GM18507 (cell line): ENCODE measurements around the gene MS4A18.
"Not testable (repeated sequence)": the region's sequence is repeated elsewhere in the genome, so short reads cannot be mapped to it uniquely, and the experiment has no call there.

ENCODE experiments used
- DNase-seq: peaks from one replicate; pipeline ENCODE4 v3.0.0; 2011; ENCODE audit warnings: low read depth; ENCODE audit not compliant: insufficient read length; ENCODE audit errors: extremely low spot score
- FAIRE-seq: peaks from 2 replicates; lab custom pipeline; 2011; peaks lifted over from hg19 to GRCh38; lab: Jason Lieb, UNC

MS4A18 gene

DNA sequence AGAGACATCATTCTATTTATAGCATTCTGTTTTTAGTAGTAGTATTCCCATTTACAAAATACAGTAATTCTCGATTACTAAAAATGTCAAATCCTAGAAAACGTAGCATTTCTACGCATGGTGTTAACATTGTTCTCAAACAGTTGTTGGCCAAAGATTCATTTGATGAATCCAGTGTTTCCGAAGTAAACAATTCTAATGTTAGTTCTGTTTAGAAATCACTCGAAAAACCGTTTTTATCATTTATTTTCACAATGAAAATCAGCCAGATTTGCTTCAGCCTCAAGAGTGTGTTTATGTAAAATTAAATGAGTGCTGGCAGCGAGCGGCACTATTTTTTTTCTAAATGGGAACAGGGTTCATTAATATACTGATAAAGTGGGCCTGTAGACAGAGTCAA, 7.1 kb downstream of the MS4A18 start:
- DNase-seq (no peak), FAIRE-seq (no peak)

GRCh38 chr11:60734279-60734678, 9.8 kb downstream of the MS4A18 start:
- FAIRE-seq = no peak
- DNase-seq = no peak

- FAIRE-seq = no peak
- DNase-seq = no peak
These were observed 14.6 kb downstream of the MS4A18 start for GRCh38 chr11:60739114-60739513.

GRCh38 chr11:60740573-60740972, 16.1 kb downstream of the MS4A18 start:
- FAIRE-seq (no peak), DNase-seq (no peak)

DNA sequence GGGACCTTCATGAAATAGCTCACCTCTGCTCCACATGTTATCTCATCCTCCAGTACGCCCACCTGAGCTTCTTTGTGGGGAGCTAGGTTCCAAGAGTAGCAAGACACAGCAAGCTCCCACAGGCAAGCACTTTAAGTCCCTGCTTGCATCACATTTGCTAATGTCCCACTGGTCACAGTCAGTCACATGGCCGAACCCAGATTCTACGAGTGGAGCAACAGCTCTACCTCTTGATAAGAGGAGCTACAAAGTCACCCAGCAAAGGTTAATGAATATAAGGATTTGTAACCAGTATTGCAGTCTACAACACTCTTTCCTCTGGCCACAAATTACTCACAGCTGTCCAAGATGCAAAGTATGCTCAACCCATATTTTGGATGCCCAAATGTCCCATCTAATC, 16.9 kb downstream of the MS4A18 start:
- FAIRE-seq = no peak
- no peak for DNase-seq

- DNase-seq = no peak
- no peak for FAIRE-seq
These were observed 18.5 kb downstream of the MS4A18 start for GRCh38 chr11:60743058-60743457.

GRCh38 chr11:60744114-60744513, 19.6 kb downstream of the MS4A18 start:
- DNase-seq (no peak), FAIRE-seq (no peak)

DNA sequence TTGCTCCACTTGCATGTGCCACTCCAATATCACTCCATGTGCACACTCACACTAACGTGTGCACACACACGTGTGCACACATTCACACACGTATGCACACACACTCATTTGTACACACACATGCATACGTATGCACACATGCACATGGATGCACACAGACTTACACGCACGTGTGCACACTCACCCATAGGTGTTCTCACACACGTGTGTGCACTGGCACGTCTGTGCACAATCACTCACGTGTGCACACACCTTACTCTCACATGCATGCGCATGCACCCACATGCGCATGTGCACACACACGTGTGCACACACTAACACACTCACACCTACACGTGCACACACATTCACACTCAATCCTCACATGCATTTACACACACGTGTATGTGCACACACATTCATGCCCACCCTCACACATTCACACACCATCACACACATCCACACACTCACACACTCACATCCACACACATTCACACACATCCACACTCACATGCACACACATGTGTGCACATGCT, 22.9 kb downstream of the MS4A18 start:
- DNase-seq = no peak
- no peak for FAIRE-seq

DNA sequence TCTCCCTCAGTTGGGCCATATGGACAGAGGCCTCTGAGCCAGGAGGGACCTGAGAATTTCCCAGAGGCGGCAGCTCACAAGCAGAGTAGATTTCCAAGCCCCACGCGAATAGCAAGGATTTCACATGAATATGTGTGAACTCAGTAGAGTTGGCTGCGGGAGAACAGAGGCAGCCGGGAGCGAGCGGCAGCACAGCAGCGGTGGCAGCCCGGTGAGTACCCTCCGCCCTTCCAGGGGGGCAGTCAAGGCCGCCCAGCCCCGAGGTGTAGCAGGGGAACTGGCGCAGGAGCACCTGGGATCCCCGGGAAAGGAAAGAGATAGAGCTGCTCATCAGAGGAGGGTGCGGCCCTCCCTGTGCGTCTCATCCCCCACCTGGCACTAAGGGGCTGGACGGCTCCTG, 23.7 kb downstream of the MS4A18 start:
- FAIRE-seq (no peak), DNase-seq (no peak)

DNA sequence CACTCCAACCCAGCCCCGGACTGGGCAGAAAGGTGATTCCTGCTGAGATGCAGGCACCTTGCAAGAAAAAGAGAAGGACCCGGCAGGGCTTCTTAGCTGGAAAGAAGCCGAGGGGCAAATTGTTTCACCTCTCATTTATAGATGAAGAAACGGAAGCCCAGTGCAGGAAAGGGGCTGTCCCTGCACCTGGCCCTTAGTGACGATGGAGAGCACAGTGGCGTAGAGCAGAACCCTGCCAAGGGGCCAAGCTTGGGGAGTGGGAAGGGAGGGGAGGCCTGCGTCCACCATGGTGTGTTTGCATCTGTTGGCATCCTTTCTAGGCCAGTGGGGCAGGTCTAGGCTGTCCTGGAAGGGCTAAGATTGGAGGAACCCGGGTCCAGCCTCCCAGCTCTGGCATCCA, 24.3 kb downstream of the MS4A18 start:
- FAIRE-seq = no peak
- no peak for DNase-seq

- DNase-seq (no peak), FAIRE-seq (no peak)
These were observed 26.4 kb downstream of the MS4A18 start for GRCh38 chr11:60750911-60751310.

DNA sequence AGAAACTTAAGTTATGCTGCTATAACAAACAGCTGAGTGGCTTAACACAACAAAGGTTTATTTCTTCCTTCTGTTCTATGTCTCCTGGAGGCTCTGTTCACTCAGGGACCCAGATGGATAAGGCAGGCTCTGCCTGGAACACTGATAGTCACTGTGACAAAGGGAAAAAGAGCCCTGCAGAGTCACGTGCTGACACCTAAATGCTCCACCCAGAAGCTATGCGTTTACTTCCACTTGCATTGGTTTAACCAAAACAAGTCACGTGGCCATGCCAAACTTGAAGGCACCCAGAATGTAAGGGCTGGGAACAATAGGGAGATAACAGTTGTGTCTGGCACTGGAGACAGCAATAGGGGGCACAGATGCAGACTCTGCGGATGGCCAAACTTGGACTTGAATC, 28.8 kb downstream of the MS4A18 start:
- DNase-seq = no peak
- FAIRE-seq = no peak

- FAIRE-seq = no peak
- no peak for DNase-seq
These were observed 30.4 kb downstream of the MS4A18 start for GRCh38 chr11:60754887-60755286.

DNA sequence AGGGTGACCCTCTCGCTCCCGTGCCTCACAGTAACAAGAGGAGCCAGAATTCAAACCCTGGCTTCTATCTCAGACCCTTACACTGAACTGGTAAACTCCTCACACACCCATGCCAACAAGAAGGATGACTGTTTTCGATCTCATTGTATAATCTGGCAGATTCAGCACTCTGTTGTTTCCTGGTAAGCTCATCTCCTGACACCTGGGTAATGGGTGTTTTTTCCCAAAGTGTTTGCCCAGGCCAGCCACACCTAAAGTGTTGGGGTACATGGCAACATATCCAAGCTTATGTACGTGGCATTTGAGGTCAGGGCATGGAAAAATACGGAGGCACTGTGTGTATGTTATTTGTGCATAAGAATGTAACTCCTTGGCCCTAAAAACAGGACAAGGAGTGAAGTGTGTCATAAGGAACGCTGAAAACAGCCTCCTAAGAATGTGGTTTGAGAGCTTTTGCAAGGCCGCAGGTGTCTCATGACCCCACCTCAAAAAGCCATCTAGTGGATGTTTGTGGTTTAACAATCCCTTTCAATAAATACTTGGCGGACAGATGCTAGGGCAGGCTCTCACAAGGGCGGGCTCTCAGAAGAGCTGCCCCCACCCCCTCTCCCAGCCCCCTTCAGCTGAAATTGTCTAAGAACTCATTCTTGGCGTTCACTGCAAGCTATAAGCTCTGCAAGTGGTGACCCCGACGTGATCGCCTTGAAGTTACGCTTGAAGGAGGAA, 31.9 kb downstream of the MS4A18 start, which contains the start of gene MS4A15:
MS4A15 (plus strand) TSS at position 561 of the 726 bp plus-strand sequence. CDS start 6,867 bp downstream, outside the sequence.
- peak; percentile 56 for FAIRE-seq

DNA sequence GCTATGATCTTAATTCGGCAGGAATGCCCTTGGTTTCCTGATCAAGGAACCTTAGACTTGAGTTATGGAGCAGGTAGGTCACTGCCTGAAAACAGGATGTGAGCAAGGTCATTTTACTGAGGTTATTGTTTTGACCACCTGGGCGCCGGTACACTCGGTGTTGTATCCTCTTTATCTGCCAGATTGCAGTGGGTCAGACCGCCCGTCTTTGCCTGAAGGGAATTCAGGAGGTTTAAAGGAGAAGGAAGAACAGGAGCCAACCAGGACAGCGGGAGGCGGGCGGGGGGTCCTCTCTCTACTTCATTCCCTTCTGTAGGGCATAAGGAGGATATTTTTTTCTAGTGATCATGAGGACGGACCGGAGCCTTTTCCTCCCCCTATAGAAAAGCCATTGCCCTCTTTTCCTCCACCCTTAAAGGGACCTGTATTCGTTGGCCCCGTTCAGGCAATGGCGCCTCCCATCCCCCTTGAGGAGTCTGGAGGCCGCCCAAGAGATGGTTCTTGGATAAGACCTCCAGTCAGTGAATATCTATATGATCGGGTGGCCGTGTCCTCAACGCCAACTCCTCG, 32.8 kb downstream of the MS4A18 start:
- DNase-seq = no peak
- no peak for FAIRE-seq

More for the DNA sequence above, 31.9 kb downstream of the MS4A18 start, which contains the start of gene MS4A15:
- DNase-seq = no peak

DNA sequence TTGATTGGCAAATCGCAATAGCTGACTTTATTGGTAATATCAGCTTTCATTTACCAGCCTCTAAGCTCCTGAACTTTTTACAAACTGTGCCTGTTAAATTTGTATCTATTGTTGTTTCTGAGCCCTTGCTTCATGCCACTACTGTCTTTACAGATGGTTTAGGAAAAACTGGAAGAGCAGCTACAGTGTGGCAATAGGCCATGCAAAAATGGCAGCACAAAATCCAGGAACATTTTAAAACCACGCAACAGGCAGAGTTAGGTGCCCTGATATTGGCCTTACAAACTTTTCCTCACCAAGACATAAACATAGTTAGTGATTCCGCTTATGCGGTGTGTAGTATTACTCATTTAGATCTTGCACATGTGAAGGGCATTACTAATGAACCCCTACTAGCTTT, 34.2 kb downstream of the MS4A18 start:
- not testable (repeated sequence) for FAIRE-seq, DNase-seq

GRCh38 chr11:60759438-60760225, 35.1 kb downstream of the MS4A18 start:
- FAIRE-seq, DNase-seq: not testable (repeated sequence)

DNA sequence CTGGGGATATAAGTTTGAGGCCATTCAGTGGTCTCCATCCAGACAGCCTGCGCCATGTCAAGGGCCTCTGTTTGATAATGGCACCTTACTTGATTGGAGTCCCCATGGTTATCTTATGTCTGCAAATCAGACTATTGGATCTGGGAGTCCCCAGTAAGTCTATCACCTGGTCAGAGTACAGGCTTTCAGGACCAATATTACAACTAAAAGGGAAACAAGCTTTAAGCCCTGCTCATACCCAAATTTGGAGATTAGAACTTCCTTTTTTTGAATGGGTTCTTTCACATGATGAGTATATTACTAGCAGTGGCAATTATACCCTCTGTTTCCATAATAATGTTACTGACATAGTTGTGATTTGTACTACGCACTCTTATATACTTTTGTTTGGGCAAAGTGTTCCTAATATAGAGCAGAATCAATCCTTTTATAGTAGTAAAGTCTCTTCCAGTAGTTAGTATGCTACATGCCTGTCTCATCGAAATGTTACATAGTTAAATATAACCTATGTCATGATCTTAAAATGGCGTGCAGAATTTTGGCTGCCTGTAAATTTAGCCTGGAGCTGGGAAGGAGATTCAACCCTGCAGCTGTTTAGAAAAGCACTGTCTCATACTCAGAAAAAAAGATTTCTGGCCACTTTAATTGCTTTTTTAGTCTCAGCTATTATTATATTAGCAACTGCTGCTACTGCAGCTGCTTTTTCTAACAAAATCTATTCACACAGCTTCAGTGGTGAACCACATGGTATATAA, 37.1 kb downstream of the MS4A18 start:
- FAIRE-seq (peak; percentile 80), DNase-seq (no peak)

GRCh38 chr11:60762851-60763691, 38.6 kb downstream of the MS4A18 start:
- peak; percentile 22 for DNase-seq
- peak; percentile 96 for FAIRE-seq
